ENCODE data around the gene NFYB. TPM values are rescaled to one million over a fixed set of nuclear protein-coding genes. Genes with fewer than 3 reads are reported as not detected.

NFYB gene
- total RNA-seq, 4 donors from 2014 or later, result 27.2 to 47.8 (median 38.2) TPM

DNA sequence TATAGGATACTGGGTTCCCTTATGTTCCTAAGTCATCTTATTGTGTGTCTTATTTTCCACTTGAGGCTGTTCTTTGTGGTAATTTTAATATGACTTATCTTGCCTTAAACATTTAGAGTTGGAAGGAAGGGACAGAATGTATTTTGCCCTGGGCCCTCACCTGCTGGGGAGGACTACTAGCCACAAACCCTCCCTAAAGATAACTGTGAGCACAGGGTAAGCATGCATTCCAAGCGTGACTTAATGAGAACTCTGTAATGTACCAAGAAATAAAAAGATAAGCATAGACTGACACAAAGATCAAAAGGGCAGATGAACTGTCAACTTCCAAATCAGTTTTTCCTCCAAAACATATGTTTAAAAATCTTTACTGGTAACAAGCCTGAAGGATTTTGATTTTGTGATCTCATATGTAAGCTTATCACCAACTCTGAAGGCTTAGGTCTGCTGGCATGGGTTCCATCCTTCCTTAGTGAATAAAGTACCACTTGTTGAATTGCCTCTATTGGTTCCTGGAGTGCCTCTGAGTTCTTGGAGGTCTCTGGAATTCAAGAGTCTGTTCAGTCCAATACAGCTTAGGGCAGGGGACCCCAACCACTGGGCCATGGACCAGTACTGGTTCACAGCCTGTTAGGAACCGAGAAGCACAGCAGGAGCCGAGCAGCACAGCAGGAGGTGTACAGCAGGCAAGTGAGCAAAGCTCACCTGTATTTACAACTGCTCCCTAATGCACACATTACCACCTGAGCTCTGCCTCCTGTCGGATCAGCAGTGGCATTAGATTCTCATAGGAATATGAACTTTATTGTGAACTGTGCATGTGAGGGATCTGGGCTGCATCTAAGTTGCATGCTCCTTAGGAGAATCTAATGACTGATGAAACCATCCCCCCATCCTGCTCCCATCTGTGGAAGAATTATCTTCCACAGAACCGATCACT is 29.8 kb upstream of the NFYB start:
- TF ChIP-seq, protein P1, sequence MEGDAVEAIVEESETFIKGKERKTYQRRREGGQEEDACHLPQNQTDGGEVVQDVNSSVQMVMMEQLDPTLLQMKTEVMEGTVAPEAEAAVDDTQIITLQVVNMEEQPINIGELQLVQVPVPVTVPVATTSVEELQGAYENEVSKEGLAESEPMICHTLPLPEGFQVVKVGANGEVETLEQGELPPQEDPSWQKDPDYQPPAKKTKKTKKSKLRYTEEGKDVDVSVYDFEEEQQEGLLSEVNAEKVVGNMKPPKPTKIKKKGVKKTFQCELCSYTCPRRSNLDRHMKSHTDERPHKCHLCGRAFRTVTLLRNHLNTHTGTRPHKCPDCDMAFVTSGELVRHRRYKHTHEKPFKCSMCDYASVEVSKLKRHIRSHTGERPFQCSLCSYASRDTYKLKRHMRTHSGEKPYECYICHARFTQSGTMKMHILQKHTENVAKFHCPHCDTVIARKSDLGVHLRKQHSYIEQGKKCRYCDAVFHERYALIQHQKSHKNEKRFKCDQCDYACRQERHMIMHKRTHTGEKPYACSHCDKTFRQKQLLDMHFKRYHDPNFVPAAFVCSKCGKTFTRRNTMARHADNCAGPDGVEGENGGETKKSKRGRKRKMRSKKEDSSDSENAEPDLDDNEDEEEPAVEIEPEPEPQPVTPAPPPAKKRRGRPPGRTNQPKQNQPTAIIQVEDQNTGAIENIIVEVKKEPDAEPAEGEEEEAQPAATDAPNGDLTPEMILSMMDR (IDR thresholded peaks at IDR 0.05; ENCODE audit: low read depth), result no peak

DNA sequence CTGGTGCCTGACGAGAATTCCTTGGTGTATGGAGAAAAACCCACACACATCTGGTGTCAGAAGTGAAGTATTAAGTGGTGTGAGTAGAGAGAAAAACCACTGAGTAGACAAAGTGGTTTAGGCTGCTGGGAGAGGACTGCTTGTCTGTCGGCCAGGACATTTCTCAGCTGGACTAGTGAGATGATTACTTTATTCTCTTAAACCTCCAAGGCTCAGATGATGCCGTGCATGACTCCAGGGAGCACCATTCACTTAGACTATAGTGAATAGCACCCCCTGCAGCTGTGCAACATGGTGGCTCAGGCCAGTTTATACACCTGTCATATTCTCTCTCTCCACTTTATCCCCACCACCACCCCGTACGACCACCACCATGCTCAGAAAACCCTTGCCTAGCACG is 28.5 kb upstream of the NFYB start:
- TF ChIP-seq, protein P1 (IDR thresholded peaks at IDR 0.05; ENCODE audit: low read depth), result no peak

DNA sequence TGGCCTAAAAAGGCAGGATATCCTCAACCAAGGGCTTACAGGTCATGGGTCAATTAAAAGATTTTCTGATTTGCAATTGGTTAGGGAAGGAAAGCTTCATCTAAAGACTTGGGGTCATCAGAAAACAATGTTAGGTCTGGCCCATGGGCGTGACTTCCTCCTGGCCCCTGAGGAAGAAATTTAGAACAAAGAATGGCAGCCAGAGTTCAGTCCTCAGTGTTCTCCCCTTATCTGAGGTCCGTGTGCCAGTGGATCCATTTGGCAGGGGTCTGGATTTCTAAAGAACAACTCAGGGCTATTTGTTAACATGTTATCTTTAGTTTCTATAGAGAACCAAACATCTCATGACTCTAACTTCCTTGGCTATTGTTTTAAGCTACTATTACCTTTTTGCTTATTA is 27.8 kb upstream of the NFYB start:
- TF ChIP-seq, protein P1 (IDR thresholded peaks at IDR 0.05; ENCODE audit: low read depth), result no peak

DNA sequence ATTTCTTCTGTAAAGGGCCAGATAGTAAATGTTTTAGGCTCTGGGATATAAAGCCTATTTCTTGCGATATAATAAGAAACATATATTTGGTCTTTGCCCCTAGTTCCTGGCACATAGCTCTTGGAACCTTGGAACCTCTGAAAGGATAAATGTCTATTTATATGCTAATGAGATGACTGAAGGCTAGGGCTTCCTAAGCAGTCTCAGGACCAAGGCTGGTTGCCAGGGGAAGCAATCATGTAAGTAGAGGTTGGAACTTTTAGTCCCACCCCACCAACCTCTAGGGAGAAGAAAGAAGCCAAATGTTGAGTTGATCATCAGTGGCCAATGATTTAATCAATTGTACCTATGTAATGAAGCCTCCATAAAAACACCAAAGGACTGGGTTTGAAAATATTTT is 26.6 kb upstream of the NFYB start:
- TF ChIP-seq, protein P1 (IDR thresholded peaks at IDR 0.05; ENCODE audit: low read depth), result no peak

DNA sequence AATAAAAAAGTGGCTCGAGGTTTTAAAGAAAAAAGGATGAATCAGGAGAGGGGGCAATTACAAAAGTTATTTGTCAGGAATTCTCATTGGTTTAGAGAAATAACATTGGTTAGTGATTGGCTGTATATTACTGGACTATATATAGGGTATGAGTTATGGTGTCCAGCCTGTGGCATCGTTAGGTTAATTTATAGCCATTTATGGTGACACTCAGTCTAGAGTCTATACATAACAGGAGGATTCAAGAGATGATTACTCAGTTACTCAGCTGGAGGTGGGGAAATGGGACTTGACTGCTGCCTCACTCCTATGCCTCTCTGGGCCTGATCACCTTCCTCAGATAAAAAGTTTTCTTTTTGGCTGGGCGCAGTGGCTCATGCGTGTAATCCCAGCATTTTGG is 25.6 kb upstream of the NFYB start:
- TF ChIP-seq, protein P1 (IDR thresholded peaks at IDR 0.05; ENCODE audit: low read depth), result no peak

DNA sequence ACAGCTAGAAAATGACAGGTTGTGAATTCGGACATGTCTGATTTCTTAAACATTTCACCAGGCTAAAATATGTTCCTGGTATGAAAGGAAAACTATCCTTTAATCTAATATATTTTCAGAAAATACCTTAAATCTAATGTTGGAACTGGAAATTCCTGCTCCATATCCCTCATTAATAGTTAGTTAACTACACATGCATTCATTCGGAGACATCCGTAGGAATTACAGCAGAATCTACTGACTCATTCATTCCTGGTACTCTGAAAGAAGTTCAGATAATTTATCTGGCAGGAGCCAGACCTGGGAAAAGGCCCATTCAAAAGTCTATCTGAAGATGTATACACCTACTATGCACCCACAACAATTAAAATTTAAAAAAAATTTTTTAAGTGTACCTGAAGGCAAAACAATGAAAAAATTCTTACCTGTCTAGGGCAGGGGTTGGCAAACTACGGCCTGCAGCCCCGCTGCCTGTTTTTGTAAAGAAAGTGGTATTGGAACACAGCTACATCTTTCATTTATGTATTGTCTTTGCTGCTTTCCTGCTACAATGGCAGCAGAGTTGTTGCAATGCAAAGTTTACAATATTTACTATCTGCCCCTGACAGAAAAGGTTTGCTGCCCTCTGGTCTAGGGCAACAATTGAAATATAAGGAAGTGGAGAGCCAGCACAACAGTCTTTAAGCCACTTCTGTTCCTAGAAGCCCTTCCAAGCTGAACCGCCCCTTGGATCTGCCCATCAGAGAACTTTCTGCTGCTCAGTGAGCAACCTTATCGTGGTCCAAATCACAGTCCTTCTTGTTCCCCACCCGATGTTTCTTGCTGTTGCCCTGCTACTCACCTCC is 17.9 kb upstream of the NFYB start:
- TF ChIP-seq, protein P1 (IDR thresholded peaks at IDR 0.05; ENCODE audit: low read depth), result no peak

DNA sequence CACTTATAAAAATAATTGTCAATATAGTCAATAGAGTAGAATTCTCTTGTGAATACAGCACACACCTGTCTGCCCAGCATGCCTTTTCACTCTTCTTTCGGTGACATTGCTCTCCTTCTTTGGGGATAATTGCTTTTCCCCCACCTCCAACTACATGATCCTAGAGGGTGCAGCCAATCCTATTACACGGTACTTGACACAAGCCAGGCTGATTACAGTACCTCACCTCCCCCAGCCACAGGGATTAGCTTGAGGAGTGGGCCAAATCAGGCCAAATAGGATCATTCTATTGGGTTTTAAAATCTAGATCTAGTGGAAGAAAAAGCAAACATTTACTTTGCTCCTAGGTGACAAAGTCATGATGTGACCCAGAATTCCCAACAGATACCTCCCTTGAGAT is 16.8 kb upstream of the NFYB start:
- TF ChIP-seq, protein P1 (IDR thresholded peaks at IDR 0.05; ENCODE audit: low read depth), result no peak

All from subcutaneous adipose tissue (tissue), 4 donors.